MM.1S (cell line): ENCODE results near the gene CPNE7.
A peak's percentile ranks its signal among the peaks of the same experiment; 100 is the strongest.

Experiments
- DNase-seq: peaks from one replicate; pipeline ENCODE4 v3.0.0-alpha.2; 2015
- H2AFZ ChIP-seq: fragments of 300-600 bp; sonication (generic); 2 replicates; pipeline ENCODE4 v1.6.0; 2016; ENCODE audit warnings: antibody characterized with exemption, low read length
- H3F3A ChIP-seq: fragments of 300-600 bp; sonication (generic); 2 replicates; pipeline ENCODE4 v1.6.1; 2016; ENCODE audit warnings: mild to moderate bottlenecking, antibody characterized with exemption, low read length, moderate library complexity, mixed read lengths; ENCODE audit not compliant: insufficient read depth
- H3K27ac ChIP-seq: fragments of 300-600 bp; sonication (generic); 2 replicates; pipeline ENCODE4 v1.5.1; 2016; ENCODE audit warnings: mild to moderate bottlenecking, low read length
- H3K27me3 ChIP-seq: fragments of 300-600 bp; sonication (generic); replicated peaks from 2 replicates; pipeline ENCODE4 v1.6.0; 2016; ENCODE audit warnings: low read length; ENCODE audit not compliant: insufficient read depth
- H3K36me3 ChIP-seq: fragments of 300-600 bp; sonication (generic); replicated peaks from 2 replicates; pipeline ENCODE4 v1.6.1; 2016; ENCODE audit warnings: mild to moderate bottlenecking, low read length, mixed read lengths; ENCODE audit not compliant: insufficient read depth
- H3K4me1 ChIP-seq: fragments of 300-600 bp; sonication (generic); 2 replicates; pipeline ENCODE4 v1.6.1; 2016; ENCODE audit warnings: low read length, mixed read lengths
- H3K4me2 ChIP-seq: fragments of 300-600 bp; sonication (generic); 2 replicates; pipeline ENCODE4 v1.6.0; 2016; ENCODE audit warnings: low read depth, low read length
- H3K4me3 ChIP-seq: fragments of 300-600 bp; sonication (generic); 2 replicates; pipeline ENCODE4 v1.5.1; 2016; ENCODE audit warnings: low read length, mixed read lengths
- H3K79me2 ChIP-seq: fragments of 300-600 bp; sonication (generic); 2 replicates; pipeline ENCODE4 v1.6.1; 2016; ENCODE audit warnings: mixed run types, low read length, mixed read lengths
- H3K9ac ChIP-seq: fragments of 300-600 bp; sonication (generic); 2 replicates; pipeline ENCODE4 v1.6.1; 2016; ENCODE audit warnings: low read length, mixed read lengths
- H3K9me2 ChIP-seq: fragments of 300-600 bp; sonication (generic); replicated peaks from 2 replicates; pipeline ENCODE4 v1.6.1; 2016; ENCODE audit warnings: mild to moderate bottlenecking, low read length, mixed read lengths; ENCODE audit not compliant: insufficient read depth
- H3K9me3 ChIP-seq: fragments of 300-600 bp; sonication (generic); replicated peaks from 2 replicates; pipeline ENCODE4 v1.6.1; 2016; ENCODE audit warnings: mild to moderate bottlenecking, low read length, mixed read lengths; ENCODE audit not compliant: insufficient read depth
- H4K20me1 ChIP-seq: fragments of 300-600 bp; sonication (generic); 2 replicates; pipeline ENCODE4 v1.6.1; 2016; ENCODE audit warnings: mild to moderate bottlenecking, low read length, moderate library complexity, mixed read lengths; ENCODE audit not compliant: insufficient read depth
- CTCF ChIP-seq: fragments of 300-600 bp; sonication (generic); IDR thresholded peaks from 2 replicates; pipeline ENCODE4 v1.5.1; 2016; ENCODE audit warnings: antibody characterized with exemption, low read length, mixed read lengths
- EZH2 ChIP-seq: fragments of 300-600 bp; sonication (generic); optimal IDR thresholded peaks from 2 replicates; pipeline ENCODE3; 2017; ENCODE audit warnings: low read depth, mild to moderate bottlenecking, antibody characterized with exemption, low read length, mixed read lengths
- EZH2phosphoT487 ChIP-seq: fragments of 300-600 bp; sonication (generic); IDR thresholded peaks from 2 replicates; pipeline ENCODE4 v1.6.1; 2018; ENCODE audit warnings: antibody characterized with exemption, low read length

The CPNE7 gene

DNA sequence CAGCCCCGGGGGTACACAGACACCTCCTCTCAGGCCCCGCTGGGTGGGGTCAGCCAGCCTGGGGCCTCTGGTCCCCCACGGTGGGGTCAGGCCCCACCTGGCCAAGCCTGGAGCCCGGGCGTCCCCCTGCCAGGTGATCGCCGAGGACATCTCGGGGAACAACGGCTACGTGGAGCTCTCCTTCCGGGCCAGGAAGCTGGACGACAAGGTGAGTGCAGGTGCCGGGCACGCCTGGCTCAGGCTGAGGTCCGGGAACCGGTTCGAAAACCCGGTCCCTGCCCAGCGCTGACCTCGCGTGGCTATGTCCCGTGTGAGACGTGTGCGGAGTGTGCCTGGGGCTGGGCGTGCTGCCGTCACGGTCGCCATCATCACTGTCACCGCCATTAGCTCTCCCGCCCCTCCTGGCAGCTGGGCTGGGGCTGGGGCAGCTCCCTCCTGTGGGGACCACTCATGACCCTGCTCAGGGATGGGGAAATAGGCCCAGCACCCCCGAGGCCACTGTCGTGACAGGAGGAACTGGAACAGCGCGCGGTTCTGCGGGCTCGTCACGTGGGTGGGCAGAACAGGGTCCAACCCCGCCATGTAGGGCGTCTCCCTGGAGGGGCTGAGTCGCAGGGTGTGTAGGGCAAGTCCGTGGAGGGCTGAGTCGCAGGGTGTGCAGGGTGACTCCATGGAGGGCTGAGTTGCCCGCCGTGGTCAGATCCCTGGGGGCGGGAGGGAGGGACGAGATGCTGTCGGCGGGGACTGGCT, 8.5 kb downstream of the CPNE7 start:
- Histone ChIP-seq H3K9me3 (no peaks in the 10 kb centered on the region), H3K27ac (no peak overlapping the region), H3K4me3 (no peak overlapping the region), H2AFZ (no peak overlapping the region), H4K20me1 (no peaks in the 10 kb centered on the region), H3K9me2 (no peaks in the 10 kb centered on the region), H3K36me3 (no peaks in the 10 kb centered on the region), H3F3A (no peaks in the 10 kb centered on the region), H3K9ac (no peak overlapping the region), H3K4me1 (0 out of 2 replicates have a peak, but pooled peaks cover 3% of the 10 kb centered on the region), H3K27me3 (no peaks in the 10 kb centered on the region; the same call in 1 of the 2 replicates), H3K79me2 (no peaks in the 10 kb centered on the region), H3K4me2 (no peak overlapping the region)
- TF ChIP-seq EZH2 (no peak), EZH2phosphoT487 (no peak), CTCF (no peak)
- no peak for DNase-seq

DNA sequence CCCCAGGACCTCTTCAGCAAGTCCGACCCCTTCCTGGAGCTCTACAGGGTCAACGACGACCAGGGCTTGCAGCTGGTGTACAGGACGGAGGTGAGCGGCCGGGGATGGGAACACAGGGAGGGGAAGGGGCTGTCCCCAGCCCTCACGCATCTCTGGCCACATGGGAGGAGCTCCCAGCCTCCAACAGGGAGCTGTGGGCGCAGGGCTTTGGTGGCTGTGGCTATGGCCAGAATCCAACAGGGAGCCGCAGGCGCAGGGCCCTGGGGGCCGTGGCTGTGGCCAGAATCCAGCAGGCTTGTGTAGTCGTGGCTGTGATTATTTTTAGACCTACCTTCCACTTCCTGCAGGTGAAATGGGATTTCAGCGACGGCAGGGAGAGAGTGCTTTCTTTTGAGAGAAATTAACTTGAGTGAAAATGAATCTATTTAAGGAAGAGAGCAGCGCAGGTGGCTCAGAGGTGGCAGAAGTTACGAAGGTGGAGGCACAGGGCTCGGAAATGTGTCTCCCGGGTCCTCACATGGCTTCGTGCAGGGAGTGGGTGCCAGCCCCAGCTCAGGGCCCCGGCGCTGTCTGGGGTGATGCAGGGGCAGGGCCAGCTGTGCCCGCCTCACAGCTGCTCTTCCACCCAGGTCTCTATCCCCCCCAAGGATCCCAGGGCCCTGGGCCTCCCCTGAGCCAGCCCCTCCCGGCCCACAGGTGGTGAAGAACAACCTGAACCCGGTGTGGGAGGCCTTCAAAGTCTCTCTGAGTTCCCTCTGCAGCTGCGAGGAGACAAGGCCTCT, 9.4 kb downstream of the CPNE7 start:
- Histone ChIP-seq H3K79me2 (no peaks in the 10 kb centered on the region), H3K27ac (no peak overlapping the region), H3K9me2 (no peaks in the 10 kb centered on the region), H3K9me3 (no peaks in the 10 kb centered on the region), H3K4me2 (peak overlapping the region; percentile 54; the same call in 1 of the 2 replicates), H3F3A (no peaks in the 10 kb centered on the region), H3K4me1 (0 out of 2 replicates have a peak, but pooled peaks cover 3% of the 10 kb centered on the region), H3K27me3 (no peaks in the 10 kb centered on the region; the same call in 1 of the 2 replicates), H4K20me1 (no peaks in the 10 kb centered on the region), H3K36me3 (no peaks in the 10 kb centered on the region), H3K9ac (no peak overlapping the region), H2AFZ (no peak overlapping the region), H3K4me3 (no peak overlapping the region; the same call in 1 of the 2 replicates)
- no peak for DNase-seq
- TF ChIP-seq EZH2 (no peak), CTCF (no peak)

DNA sequence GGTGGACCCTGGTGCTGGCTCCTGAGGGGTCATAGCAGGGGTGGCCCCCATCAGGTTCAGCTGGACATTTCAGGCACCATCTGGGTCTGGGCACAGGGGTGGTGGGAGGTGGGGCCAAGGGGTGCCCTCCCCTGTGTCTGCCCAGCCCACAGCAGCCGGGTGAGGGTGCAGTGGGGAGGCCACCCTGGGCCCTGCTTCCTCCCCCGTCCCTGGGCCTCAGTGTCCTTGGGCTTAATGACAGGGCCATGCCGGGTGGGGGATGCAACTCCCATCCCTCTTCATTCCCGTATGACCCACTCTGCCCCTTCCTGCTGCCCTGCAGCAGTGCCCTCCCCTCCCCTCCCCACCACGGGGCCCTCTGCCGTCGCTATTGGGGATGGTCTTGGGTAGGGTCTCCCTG, 10.7 kb downstream of the CPNE7 start:
- Histone ChIP-seq H3K9me3 (no peaks in the 10 kb centered on the region), H3K4me2 (no peak overlapping the region), H3F3A (no peaks in the 10 kb centered on the region), H3K27ac (no peak overlapping the region), H3K4me3 (no peak overlapping the region), H3K36me3 (no peaks in the 10 kb centered on the region), H3K4me1 (0 out of 2 replicates have a peak, but pooled peaks cover 3% of the 10 kb centered on the region), H3K79me2 (no peaks in the 10 kb centered on the region), H3K27me3 (no peaks in the 10 kb centered on the region; the same call in 1 of the 2 replicates), H2AFZ (no peak overlapping the region), H3K9ac (no peak overlapping the region), H4K20me1 (no peaks in the 10 kb centered on the region), H3K9me2 (no peaks in the 10 kb centered on the region)
- TF ChIP-seq CTCF (no peak), EZH2 (no peak), EZH2phosphoT487 (no peak)
- DNase-seq = no peak
